DMS79 treated with DMSO at 0.1 percent for 48 hours (cell line): ENCODE measurements around the gene GADL1.

Experiments
- DNase-seq: peaks from one replicate; lab custom pipeline; 2025; lab: John Stamatoyannopoulos, UW

Gene GADL1, protein sequence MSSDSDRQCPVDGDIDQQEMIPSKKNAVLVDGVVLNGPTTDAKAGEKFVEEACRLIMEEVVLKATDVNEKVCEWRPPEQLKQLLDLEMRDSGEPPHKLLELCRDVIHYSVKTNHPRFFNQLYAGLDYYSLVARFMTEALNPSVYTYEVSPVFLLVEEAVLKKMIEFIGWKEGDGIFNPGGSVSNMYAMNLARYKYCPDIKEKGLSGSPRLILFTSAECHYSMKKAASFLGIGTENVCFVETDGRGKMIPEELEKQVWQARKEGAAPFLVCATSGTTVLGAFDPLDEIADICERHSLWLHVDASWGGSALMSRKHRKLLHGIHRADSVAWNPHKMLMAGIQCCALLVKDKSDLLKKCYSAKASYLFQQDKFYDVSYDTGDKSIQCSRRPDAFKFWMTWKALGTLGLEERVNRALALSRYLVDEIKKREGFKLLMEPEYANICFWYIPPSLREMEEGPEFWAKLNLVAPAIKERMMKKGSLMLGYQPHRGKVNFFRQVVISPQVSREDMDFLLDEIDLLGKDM

DNA sequence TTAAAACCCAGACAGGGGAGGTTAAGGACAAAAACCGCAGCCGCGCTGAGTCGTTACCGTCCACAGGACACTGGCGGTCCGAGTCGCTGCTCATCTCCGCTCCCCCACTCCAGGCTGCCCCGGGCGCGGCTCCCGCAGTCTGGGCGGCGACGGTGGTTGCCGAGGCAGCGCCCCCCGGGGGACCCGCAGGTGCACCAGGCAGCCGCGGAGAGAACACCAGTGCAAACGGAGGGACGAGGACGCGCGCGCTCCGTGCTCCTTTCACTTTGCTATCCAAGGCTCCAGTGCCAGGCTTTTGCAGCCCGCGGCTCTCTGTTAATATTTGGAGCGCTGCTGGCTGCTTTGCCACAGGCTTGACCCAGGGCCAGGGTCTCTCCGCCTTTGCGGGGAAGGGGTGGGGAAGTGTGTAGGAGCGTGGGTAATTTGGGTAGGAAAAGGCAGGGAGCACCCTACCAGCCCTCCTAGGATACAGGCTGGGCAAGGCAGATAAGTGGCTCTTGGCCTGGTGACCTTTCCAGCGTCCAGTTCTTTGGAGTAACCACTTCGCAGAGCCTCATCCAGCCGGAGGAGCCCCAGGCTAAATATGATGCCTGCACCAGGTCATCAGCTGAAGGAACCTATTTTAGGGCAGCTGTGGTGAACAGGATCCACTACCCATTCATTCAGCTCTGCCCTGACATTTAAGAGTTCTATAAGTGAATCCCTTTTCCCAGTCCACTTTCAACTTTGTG lies at the start of gene GADL1:
Gene GADL1 (minus strand): TSS at position 141 of the 731 bp plus-strand sequence. CDS start 47 bp downstream, at position 94.
- DNase-seq, result peak; percentile 14

DNA sequence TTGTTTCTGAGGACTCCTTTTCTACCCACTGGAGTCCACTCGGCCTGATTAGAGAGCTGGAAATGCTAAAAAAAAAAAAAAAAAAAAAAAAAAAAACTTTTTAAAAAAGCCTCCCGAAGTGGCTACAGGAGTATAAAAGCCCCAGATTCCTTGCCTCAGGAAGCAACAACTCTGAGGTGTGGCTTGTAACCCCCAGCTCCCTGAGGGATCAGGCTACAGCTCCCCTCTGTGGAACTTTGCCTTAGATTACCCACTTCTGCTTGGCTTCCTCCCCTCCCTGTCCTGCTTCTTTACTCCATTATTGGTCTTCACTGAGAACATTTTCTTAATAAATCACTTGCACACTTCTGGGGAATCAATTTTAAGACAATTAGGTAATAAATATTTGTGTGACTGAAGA lies 49.7 kb upstream of the GADL1 start:
- DNase-seq, result no peak

DNA sequence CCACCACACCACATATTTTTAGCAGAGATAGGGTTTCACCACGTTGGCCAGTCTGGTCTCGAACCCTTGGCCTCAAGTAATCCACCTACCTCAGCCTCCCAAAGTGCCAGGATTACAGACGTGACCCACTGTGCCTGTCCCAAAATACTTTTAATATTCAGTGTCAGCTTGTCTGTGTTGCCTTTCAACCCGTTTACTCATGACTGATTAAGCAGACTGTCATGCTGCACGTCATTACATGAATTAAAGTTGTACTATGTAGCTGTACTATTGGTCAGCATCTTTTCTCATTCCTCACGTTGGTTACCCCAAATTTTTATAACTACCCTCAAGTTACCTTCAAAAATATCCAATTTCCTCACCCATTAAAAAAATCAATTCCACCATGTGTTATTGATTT lies 48.7 kb upstream of the GADL1 start:
- no peak for DNase-seq

DNA sequence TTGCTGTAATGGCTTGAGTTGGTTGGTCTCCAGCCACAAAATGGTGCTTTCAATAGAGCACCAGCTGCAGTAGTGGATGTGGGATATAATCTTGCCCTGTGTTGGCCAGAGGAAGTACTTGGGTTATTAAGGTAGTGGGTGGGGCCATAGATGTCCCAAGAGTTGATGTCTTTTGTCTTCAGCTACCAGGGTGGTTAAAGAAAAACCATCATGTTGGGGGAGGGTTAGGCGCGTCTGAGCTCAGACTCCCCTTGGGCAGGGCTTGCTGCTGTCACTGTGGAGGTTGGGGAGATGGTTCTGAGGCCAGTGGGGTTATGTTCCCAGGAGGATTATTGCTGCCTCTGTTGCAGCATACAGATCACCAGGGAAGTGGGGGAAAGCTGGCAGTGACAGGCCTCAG lies 46.9 kb upstream of the GADL1 start:
- no peak for DNase-seq

DNA sequence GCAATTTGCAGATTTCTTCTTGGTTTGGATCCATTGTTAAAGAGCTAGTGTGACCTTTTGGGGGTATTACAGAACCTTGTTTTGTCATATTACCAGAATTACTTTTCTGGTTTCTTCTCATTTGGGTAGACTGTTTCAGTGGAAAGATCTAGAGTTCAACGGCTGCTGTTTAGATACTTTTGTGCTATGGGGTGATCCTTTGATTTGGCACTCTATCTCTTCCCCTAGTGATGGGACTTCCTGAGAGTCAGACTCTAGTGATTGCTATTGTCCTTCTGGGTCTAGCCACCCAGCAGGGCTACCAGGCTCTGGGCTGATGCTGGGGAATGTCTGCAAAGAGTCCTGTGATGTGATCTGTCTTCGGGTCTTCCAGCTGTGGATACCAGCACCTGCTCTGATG lies 46.3 kb upstream of the GADL1 start:
- no peak for DNase-seq

DNA sequence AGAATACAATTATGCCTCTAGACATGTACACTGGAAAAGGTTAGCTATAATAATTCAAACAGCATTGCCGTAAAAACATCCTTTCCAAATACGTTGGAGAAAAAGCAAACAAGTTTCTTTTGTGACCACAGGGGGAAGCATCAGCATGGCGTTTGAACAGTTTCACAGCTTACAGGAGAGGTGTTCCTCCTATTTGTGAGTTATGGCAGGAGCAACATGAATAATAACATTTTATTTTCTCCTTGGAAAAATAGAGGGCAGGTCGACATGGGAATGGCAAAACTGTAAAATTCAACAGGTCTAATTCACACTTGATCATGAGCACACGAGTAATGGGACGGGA lies 39.7 kb upstream of the GADL1 start:
- peak; percentile 20 for DNase-seq

DNA sequence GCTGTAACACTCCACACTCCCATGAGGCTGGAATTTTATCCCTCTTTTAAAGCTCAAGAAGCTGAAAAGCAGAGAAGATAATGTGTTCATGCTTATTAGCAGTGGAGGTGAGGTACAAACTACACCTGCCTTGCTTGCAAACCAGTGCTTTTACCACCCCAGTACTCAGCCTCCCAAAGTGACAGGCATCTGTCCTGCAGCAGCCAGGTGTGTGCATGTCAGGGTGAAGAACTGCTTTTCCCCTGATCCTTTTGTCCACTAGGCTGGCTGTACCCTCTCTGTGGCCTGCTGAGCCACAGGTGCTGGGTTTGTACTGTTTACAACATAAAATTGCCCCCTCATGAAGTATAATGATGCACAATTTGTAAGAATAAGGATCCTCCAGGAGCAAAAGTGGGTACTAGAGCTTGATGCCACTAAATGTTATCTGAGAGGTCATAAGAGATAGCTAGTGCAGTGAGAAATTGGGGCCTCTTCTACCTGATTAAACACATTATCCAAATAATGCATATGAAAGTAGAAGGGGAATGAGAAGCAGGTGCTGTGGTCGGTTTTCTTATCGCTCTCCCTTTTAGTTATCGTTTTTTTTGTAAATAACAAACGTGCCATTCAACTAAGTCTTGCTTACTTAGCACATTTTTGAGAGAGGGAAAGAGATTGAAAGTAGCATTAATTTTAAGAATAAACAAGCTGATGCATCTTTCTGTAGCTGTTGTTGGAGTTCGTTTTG lies 39.2 kb upstream of the GADL1 start:
- peak; percentile 20 for DNase-seq

DNA sequence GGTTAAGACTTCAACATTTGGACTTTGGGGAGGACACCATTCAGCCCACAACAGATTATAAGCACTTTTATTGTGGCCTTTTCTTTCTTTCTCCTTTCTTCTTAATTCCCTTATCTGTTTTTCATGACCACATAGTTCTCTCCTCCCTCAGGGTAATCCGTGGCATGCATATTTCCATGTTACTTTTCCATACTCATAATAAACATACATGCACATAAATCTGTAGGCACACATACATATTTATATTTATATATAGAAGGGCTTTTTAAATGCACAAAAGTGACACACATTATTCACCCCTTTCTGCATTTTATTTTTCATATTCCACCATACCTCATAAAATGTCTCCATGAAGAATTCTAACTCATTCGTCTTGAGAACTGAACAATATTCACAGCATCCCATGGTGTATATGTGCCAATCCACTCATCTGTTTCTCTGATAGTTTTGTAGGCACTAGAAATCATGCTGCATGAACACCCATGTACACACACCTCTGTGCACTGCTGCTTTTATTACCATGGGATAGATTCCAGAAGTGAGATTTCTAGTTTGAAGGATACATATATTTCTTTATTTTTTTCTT lies 38.1 kb upstream of the GADL1 start:
- DNase-seq, result no peak

DNA sequence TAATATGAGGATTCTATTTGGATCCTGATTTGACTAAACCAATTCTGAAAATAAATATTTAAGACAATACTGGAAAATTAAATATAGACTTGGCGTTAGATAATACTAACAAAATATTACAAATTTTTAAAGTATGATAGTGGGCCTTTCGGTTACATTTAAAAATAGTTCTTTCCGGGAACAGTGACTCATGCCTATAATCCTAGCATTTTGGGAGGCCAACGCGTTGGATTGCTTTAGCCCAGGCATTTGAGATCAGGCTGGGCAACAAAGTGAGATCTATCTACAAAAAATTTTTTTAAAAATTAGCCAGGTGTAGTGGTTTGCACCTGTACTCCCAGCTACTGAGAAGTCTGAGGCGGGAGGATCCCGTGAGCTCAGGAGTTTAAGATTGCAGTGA lies 30.3 kb upstream of the GADL1 start:
- no peak for DNase-seq

DNA sequence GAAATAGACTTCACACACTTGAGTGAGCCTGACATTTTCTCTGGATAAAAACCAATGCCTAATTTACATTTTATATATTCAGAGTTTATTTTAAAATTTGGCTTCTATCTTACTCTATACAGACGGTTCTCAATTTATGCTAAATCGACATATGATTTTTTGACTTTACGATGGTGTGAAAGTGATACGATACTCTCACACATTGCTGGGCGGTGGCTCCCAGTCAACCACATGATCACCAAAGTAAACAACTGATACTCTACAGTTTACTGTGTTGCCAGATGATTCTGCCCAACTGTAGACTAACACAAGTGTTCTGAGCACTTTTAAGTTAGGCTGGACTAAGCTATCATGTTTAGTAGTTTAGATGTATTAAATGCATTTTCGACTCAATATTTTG lies 25.1 kb upstream of the GADL1 start:
- DNase-seq, result no peak

DNA sequence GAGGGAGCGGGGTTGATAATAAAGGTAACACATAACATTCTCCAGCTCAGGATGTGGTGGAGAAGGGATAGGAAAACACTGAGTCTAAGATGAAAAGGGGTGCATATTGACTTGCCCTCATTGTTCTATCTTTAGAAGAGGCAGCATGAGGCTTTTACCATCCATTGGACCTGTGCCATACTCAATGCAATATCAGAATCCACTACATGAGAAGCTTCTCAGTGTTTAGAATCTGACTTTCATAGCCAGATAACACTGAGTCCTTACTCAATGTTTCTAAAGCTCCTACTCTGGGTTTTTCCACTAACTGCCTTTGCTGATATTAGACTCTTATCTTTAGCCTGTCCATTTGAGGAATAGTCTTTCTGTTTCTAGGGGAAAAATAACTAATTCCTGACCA lies 24.3 kb upstream of the GADL1 start:
- DNase-seq, result no peak

DNA sequence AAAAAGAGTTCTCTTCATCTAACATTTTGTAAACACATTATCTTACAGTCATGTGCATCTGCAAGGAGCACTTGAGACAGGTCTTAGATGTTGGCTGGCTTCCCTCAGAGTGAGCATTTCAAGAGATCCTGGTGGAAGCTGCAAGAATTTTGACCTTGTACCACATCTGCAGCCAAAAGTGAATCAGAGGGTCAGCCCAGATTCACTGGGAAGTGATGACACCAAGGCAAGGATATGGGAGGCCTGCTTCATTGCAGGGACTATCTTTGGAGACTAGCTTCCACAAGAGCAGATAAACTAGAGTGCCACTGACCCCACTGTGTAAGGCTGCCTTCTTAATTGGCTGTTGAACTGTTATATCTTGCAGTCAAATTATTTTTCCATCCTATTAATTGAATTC lies 21.3 kb upstream of the GADL1 start:
- no peak for DNase-seq

DNA sequence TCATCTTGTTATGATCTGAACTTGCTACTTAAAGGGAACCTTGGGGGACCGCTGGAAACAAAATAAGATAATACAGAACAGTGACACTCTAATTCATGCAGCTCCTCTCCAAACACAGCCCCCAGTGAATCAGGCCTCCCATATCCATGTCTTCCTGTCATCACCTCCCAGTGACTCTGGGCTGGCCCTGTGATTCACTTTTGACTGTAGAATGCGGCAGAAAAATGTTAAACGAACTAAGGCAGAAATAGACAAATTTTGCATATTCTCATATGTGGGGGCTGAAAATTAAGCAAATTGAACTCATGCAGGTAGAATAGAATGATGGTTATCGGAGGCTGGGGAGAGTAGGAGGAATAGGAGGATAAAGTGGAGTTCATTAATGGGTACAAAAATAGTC lies 20.2 kb upstream of the GADL1 start:
- no peak for DNase-seq

DNA sequence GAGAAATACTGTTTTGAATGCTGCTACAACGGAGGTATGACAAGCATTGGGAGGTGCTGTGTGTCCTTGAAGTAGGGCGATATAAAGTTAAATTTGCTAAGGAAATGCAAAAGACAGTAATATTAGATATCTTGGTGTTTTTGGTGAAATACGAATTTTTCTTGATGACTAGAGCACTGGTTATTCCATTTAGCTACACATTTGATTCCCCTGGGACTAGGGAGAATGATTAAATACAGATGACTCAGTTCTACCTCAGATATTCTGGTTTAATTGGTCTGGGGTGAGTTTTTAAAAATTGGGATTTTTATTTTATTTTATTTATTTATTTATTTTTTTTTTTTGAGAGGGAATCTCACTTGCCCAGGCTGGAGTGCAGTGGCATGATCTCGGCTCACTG lies 18.7 kb upstream of the GADL1 start:
- no peak for DNase-seq

DNA sequence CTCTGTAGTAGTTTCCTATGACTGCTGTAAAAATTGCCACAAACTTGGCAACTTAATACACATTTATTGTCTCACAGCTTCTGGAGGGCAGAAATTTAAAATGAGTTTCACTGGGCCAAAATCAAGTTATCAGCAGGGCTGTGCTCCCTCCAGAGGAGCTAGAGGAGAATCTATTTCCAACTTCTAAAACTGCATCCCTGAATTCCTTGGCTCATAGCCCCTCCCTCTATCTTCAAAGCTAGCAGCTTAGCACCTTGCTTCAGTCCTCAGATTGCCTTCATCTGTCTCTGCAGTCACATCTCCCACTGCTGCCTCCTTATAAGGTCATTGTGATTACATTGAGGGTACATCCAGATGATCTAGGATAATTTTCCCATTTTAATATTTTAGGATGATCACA lies 17.8 kb upstream of the GADL1 start:
- no peak for DNase-seq

DNA sequence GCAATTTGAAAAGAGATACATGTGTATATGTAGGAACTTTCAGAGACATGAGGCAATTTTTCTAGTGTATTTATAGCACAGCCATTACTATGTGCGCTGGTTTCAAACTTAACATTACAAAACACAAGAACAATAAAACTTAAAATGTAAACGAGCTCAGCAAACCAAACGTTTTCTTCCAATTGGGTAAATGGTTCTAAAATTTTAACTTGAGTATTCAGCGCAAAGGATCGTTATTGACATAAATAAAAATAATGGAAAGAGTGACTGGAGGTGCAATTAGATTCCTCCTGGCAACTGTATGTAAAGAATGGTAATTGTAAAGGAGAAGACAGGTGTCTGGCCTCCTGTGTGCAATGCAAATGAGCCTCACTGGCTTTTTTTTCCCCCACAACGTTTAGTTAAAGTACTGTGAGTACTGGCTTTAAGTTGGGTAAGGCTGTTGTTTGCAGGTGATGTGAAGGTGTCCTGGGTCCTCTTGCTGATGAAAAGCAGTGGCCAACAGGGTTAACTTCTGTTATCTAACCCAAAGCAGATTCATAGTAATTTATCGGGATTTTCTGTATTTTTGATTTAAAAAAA lies 14.1 kb upstream of the GADL1 start:
- no peak for DNase-seq

DNA sequence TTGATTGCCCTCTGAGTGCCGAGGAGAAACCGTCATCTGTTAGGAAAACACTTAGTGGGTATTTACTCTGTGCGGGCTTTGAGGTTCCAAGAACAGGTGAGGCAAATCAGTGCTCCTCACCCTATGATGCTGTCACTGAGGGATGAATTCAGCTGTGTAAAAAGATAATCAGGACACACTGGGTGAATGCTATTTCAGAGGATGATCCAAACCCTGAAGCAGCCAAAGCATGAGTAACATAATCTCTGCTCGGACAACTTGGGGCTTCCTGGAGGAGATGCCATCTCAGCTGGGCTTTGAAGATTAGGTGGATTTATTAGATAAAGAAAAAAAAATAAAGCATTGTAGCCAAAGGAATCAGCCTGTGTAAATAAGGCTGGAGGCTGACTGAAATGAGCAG lies 10.5 kb upstream of the GADL1 start:
- no peak for DNase-seq

DNA sequence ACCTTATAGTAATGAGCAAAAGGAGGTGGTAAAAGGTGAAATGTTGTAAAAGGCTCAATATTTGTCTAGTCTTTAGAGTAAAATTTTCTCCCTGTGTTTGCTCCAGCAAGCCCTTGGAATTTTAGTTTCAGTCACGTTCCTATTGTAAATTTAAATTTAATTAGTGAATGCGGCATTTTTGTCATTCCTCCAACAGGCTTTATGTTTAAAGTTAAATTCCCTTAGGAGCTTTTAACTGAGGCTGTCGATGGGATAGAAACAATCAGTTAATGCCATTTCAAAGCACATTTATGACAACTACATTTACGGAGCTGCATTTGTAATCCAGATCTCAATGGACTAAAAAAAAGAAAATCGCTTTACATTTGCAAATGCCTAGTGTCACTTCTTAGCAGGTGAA lies 868 bp upstream of the GADL1 start:
- DNase-seq, result no peak

DNA sequence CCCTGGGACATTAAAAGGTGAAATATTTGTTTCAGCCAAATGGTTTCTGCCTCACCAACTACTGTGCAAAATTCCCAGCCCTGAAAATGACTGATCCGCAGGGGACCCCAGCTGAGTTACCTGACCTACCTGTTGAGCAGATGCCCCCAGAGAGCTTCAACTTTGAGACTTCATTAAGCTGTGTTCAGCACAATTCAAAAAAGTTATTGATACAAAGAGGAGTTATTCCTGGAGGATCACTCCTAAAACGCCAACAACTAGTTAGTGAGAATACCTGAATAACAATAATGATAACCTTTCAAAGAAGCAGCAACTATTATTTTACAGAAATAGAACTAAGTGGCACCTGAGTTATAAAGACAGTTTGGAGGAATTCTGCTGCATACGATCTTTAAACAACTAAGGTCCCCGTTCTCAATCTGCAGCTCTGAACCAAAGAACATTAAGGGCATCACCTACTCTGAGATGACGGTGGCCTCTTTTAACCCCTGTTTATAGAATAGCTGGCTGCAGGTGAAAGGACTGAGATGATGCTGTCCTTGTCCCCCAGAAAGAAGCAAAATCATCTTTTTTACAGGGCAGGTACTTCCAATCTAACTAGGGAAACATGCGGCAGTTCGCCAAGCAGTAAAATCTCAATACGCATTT lies 659 bp downstream of the GADL1 start:
- no peak for DNase-seq

DNA sequence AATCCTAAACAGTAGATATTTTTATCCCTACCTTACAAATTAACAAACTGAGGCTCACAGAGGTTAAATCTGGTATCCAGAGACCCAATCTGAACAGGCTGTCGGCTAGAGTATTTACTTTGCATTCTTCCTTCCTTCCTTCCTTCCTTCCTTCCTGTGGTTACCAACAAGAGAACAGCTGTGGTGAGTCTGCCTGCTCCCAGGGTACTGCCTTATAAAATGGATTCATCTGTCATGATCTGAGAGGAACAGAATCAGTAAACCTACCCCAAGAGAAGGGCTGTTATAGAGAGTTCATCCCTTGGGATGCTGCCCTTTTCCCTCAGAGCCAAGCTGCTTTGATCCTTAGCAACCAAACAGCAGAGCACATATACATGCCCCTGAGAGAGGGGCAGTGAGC lies 3.6 kb downstream of the GADL1 start:
- DNase-seq, result no peak

DNA sequence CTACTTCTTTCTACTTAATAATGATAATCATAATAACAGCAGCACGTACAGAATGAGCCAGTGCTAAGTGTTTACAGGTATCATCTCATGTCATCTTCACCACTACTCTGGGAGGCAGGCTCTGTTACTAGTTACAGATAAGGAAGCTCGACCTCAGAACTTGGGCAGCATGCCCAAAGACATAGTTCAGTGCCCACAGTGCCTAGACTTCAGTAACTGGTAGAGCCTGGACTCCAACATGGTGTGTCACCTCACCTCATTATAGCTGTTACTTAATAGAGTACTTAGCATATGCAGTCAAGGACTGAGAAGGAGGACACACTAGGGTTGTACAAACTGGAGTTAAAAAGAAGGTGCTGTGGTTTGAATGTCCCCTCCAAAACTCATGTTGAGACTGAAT lies 7.6 kb downstream of the GADL1 start:
- DNase-seq, result no peak

DNA sequence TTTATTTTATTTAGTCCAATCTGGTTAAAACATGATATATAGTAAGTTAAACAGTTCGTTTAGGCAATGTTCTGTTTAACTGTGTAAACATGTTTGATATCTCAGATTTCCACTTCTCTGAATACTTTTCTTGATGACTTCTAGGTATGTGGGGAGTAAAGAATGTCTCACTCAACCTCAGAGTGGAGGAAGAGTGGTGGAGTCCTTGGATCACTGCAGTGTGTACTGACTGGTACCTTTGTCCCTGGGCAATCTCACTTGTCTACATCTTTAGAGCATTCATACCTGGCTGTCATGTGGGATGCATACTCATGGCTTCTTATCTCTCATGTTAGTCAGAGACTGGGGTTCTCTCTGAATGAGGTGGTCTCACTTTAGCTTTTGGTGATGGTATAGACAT lies 15.6 kb downstream of the GADL1 start:
- no peak for DNase-seq
